HCT116 (cell line): ENCODE data around the gene TYW5. TPM values are rescaled to one million over a fixed set of nuclear protein-coding genes. Genes with fewer than 3 reads are reported as not detected.

Source experiments
- ATAC-seq: fragments of 200-7000 bp; cut with Tn5 transposase; 2 replicates; pipeline ENCODE4 v1.9.1; 2020; ENCODE audit warnings: mild to moderate bottlenecking, moderate library complexity
- BruUV-seq: library from RNA; stranded (reverse); fragments of 400-500 nt; replicated peaks from 2 replicates; lab custom pipeline; 2021; lab: Mats Ljungman, UMichigan
- CTCF ChIA-PET: fragments of 300-600 bp; sonication (Branson Sonifier 250); formaldehyde crosslinking; loops from one replicate; lab custom pipeline; 2021; ENCODE audit warnings: antibody characterized with exemption; lab: Charles Lee
- POLR2A ChIA-PET: fragments of 300-600, 350-600 bp; sonication (Branson Sonifier 250); formaldehyde crosslinking; loops from one replicate; lab custom pipeline; 2021; ENCODE audit warnings: antibody characterized with exemption; lab: Charles Lee
- RAD21 ChIA-PET, 2 experiments: fragments of 300-600 bp; sonication (Branson Sonifier 250); formaldehyde crosslinking; loops; one replicate each; lab custom pipeline; 2023; ENCODE audit warnings: low total read pairs in 2 of 2; ENCODE audit not compliant: uncharacterized antibody in 2 of 2, unreplicated experiment in 2 of 2, low non-redundant PET in 1 of 2; lab: Charles Lee
- DNase-seq: peaks from one replicate; pipeline ENCODE4 v3.0.0-alpha.2; 2010; ENCODE audit warnings: low read depth, low spot score
- H2AFZ ChIP-seq: fragments of 200-600 bp; shearing (Covaris generic), sonication (generic); 2 replicates; pipeline ENCODE4 v1.6.1; 2017; ENCODE audit warnings: low read depth, mixed run types, mixed read lengths, antibody characterized with exemption, low read length; ENCODE audit not compliant: poor library complexity, severe bottlenecking
- H3K27ac ChIP-seq: 2 replicates; pipeline ENCODE4 v1.5.1; 2012; ENCODE audit warnings: low read depth, low read length
- H3K27me3 ChIP-seq: fragments of 200-600 bp; sonication (generic); 2 replicates; pipeline ENCODE4 v1.6.1; 2016; ENCODE audit warnings: mixed run types, low read length, mixed read lengths; ENCODE audit not compliant: insufficient read depth
- H3K36me3 ChIP-seq, 2 experiments: fragments of 200-500 bp in 1 of 2; fragments of 200-600 bp in 1 of 2; sonication (Bioruptor generic) in 1 of 2; sonication (generic) in 1 of 2; 2 replicates each; pipeline versions ENCODE4 v1.5.1 to v1.6.1; 2014 to 2016; ENCODE audit warnings: low read length in 2 of 2, inconsistent platforms in 1 of 2, mixed read lengths in 1 of 2, mixed run types in 1 of 2; ENCODE audit not compliant: insufficient read depth in 2 of 2, control insufficient read depth in 1 of 2
- H3K4me1 ChIP-seq, 2 experiments: fragments of 200-600 bp in 1 of 2; sonication (generic) in 1 of 2; 2 replicates each; pipeline versions ENCODE4 v1.5.1 to v1.6.1; 2012 to 2017; ENCODE audit warnings: low read length in 2 of 2, inconsistent platforms in 1 of 2, mild to moderate bottlenecking in 1 of 2, mixed read lengths in 1 of 2, mixed run types in 1 of 2, moderate library complexity in 1 of 2; ENCODE audit not compliant: insufficient read depth in 2 of 2, control insufficient read depth in 1 of 2
- H3K4me2 ChIP-seq: fragments of 200-600 bp; sonication (generic); 2 replicates; pipeline ENCODE4 v1.6.1; 2017; ENCODE audit warnings: mixed run types, low read length, mixed read lengths
- H3K4me3 ChIP-seq, 2 experiments: fragments of 200-600 bp in 1 of 2; sonication (generic) in 1 of 2; replicated peaks in 1 of 2; 2 replicates each; pipeline ENCODE4 v1.5.1; 2011 to 2016; ENCODE audit warnings: low read length in 2 of 2, control low read depth in 1 of 2, low read depth in 1 of 2, mild to moderate bottlenecking in 1 of 2, mixed read lengths in 1 of 2, mixed run types in 1 of 2
- H3K79me2 ChIP-seq: fragments of 200-600 bp; sonication (generic); 2 replicates; pipeline ENCODE4 v1.6.1; 2017; ENCODE audit warnings: mild to moderate bottlenecking, mixed run types, low read length, moderate library complexity, mixed read lengths; ENCODE audit not compliant: insufficient read depth
- H3K9ac ChIP-seq: fragments of 200-600 bp; sonication (generic); 2 replicates; pipeline ENCODE4 v1.6.1; 2016; ENCODE audit warnings: low read length, mixed read lengths
- H3K9me2 ChIP-seq: fragments of 200-600 bp; sonication (generic), shearing (Covaris generic); 2 replicates; pipeline ENCODE4 v1.6.1; 2017; ENCODE audit warnings: mixed run types, mild to moderate bottlenecking, moderate library complexity; ENCODE audit not compliant: insufficient read depth
- H3K9me3 ChIP-seq, 2 experiments: fragments of 200-500 bp in 1 of 2; fragments of 200-600 bp in 1 of 2; sonication (Bioruptor generic) in 1 of 2; sonication (generic) in 1 of 2; 2 replicates each; pipeline ENCODE4 v1.6.1; 2014 to 2017; ENCODE audit warnings: low read length in 2 of 2, mixed read lengths in 2 of 2, inconsistent platforms in 1 of 2, low read depth in 1 of 2, mild to moderate bottlenecking in 1 of 2, mixed run types in 1 of 2, moderate library complexity in 1 of 2; ENCODE audit not compliant: control insufficient read depth in 1 of 2, insufficient read depth in 1 of 2
- H4K20me1 ChIP-seq: fragments of 200-600 bp; sonication (generic), shearing (Covaris generic); 2 replicates; pipeline ENCODE4 v1.6.1; 2017; ENCODE audit warnings: mixed run types, mild to moderate bottlenecking, moderate library complexity; ENCODE audit not compliant: insufficient read depth
- CBX3 ChIP-seq: IDR thresholded peaks from 2 replicates; pipeline ENCODE4 v1.6.1; 2012; ENCODE audit warnings: low read depth
- CEBPB ChIP-seq: IDR thresholded peaks from 2 replicates; pipeline ENCODE4 v1.6.1; 2012; ENCODE audit warnings: low read depth
- EGR1 ChIP-seq: IDR thresholded peaks from 2 replicates; pipeline ENCODE4 v1.6.1; 2012; ENCODE audit warnings: low read depth
- JUND ChIP-seq: IDR thresholded peaks from 2 replicates; pipeline ENCODE4 v1.6.1; 2012
- POLR2A ChIP-seq: IDR thresholded peaks from 2 replicates; pipeline ENCODE4 v1.7.0; 2011; ENCODE audit warnings: borderline replicate concordance; ENCODE audit not compliant: insufficient read depth, insufficient read length; ENCODE audit errors: extremely low read depth
- RAD21 ChIP-seq: IDR thresholded peaks from 2 replicates; pipeline ENCODE4 v1.6.1; 2012; ENCODE audit warnings: low read depth, mild to moderate bottlenecking
- SIN3A ChIP-seq: IDR thresholded peaks from 2 replicates; pipeline ENCODE4 v1.6.1; 2012; ENCODE audit warnings: low read depth
- SP1 ChIP-seq: IDR thresholded peaks from 2 replicates; pipeline ENCODE4 v1.6.1; 2012; ENCODE audit warnings: low read depth
- SRF ChIP-seq: IDR thresholded peaks from 2 replicates; pipeline ENCODE4 v1.6.1; 2012; ENCODE audit warnings: low read depth
- YY1 ChIP-seq: IDR thresholded peaks from 2 replicates; pipeline ENCODE4 v1.6.1; 2011; ENCODE audit warnings: low read length, low read depth, moderate library complexity, mild to moderate bottlenecking; ENCODE audit not compliant: insufficient replicate concordance; ENCODE audit errors: extremely low read depth
- ZFX ChIP-seq: fragments of 450-650 bp; IDR thresholded peaks from 2 replicates; pipeline ENCODE4 v1.6.1; 2017
- ZNF274 ChIP-seq: fragments of 200-500 bp; sonication (Bioruptor generic); IDR thresholded peaks from 2 replicates; pipeline ENCODE4 v1.6.1; 2014; ENCODE audit warnings: mild to moderate bottlenecking, low read depth, low read length, inconsistent platforms
- intact Hi-C: fragments of 100-400 bp; cut with micrococcal nuclease; formaldehyde crosslinking; loops from 2 replicates; pipeline ENCODE4 v1.10.0; 2022
- total RNA-seq: library from RNA; stranded (reverse); gene quantifications from one replicate; pipeline ENCODE4 v1.2.1, GENCODE V29; 2021; ENCODE audit not compliant: unreplicated experiment
- TF ChIP-seq, protein P1 (sequence below): IDR thresholded peaks from 2 replicates; pipeline ENCODE4 v1.6.1; 2012
- TF ChIP-seq, protein P2 (sequence below): IDR thresholded peaks from 2 replicates; pipeline ENCODE4 v1.6.1; 2011; ENCODE audit warnings: mild to moderate bottlenecking, low read length, moderate library complexity; ENCODE audit not compliant: insufficient replicate concordance; ENCODE audit errors: extremely low read depth
- TF ChIP-seq, protein P3 (sequence below): IDR thresholded peaks from 2 replicates; pipeline ENCODE4 v1.6.1; 2012
- TF ChIP-seq, protein P4 (sequence below), 3 experiments: fragments of 200-600 bp in 1 of 3; sonication (generic) in 1 of 3; IDR thresholded peaks in 2 of 3; conservative IDR thresholded peaks in 1 of 3; 2 replicates each; pipeline ENCODE4 v1.5.1; 2012 to 2017; ENCODE audit warnings: low read depth in 2 of 3, low read length in 2 of 3, antibody characterized with exemption in 1 of 3, borderline replicate concordance in 1 of 3, control low read depth in 1 of 3, mild to moderate bottlenecking in 1 of 3, mixed read lengths in 1 of 3, mixed run types in 1 of 3, moderate library complexity in 1 of 3; ENCODE audit not compliant: insufficient read depth in 1 of 3

Gene TYW5
- total RNA-seq, 1 experiment from 2014 or later: 7.7 TPM

DNA sequence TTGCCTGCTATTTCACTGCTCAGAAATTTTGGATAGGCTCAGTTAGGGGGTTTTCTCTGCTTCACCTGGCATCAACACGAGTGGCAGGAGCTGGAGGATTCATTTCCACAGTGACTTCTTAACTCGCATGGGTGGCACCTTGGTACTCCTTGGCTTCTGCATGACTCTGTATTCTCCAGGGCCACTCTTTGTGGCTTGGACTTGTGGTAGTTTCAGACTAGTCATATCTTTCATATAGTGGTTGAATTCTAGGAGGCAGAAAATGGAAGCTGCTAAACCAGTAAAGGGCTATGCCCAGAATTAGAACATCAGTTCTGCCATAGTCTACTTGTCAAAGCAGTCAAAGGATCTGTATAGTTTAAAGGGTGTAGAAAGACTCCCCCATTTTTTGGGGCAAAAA lies 6.9 kb upstream of the TYW5 start:
- no peak overlapping the region for H3K9ac ChIP-seq
- no peaks in the 10 kb centered on the region for H3K27me3 ChIP-seq
- intact Hi-C loops: no loop called here
- BruUV-seq: no TSS peak
- H3K36me3 ChIP-seq: peaks cover 29 to 39% of the 10 kb centered on the region in 2 experiments; a peak in 3 of 4 replicates
- no peak overlapping the region for H3K4me2 ChIP-seq
- TF ChIP-seq CBX3 (no peak), POLR2A (no peak), SIN3A (no peak), SP1 (no peak), ZNF274 (no peak), ZFX (no peak), YY1 (no peak), RAD21 (no peak), CEBPB (no peak), JUND (no peak), EGR1 (no peak), SRF (no peak)
- TF ChIP-seq, protein P1, sequence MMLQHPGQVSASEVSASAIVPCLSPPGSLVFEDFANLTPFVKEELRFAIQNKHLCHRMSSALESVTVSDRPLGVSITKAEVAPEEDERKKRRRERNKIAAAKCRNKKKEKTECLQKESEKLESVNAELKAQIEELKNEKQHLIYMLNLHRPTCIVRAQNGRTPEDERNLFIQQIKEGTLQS: no peak
- TF ChIP-seq, protein P2, sequence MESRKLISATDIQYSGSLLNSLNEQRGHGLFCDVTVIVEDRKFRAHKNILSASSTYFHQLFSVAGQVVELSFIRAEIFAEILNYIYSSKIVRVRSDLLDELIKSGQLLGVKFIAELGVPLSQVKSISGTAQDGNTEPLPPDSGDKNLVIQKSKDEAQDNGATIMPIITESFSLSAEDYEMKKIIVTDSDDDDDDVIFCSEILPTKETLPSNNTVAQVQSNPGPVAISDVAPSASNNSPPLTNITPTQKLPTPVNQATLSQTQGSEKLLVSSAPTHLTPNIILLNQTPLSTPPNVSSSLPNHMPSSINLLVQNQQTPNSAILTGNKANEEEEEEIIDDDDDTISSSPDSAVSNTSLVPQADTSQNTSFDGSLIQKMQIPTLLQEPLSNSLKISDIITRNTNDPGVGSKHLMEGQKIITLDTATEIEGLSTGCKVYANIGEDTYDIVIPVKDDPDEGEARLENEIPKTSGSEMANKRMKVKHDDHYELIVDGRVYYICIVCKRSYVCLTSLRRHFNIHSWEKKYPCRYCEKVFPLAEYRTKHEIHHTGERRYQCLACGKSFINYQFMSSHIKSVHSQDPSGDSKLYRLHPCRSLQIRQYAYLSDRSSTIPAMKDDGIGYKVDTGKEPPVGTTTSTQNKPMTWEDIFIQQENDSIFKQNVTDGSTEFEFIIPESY: no peak
- TF ChIP-seq, protein P3, sequence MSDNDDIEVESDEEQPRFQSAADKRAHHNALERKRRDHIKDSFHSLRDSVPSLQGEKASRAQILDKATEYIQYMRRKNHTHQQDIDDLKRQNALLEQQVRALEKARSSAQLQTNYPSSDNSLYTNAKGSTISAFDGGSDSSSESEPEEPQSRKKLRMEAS: no peak
- TF ChIP-seq, protein P4, sequence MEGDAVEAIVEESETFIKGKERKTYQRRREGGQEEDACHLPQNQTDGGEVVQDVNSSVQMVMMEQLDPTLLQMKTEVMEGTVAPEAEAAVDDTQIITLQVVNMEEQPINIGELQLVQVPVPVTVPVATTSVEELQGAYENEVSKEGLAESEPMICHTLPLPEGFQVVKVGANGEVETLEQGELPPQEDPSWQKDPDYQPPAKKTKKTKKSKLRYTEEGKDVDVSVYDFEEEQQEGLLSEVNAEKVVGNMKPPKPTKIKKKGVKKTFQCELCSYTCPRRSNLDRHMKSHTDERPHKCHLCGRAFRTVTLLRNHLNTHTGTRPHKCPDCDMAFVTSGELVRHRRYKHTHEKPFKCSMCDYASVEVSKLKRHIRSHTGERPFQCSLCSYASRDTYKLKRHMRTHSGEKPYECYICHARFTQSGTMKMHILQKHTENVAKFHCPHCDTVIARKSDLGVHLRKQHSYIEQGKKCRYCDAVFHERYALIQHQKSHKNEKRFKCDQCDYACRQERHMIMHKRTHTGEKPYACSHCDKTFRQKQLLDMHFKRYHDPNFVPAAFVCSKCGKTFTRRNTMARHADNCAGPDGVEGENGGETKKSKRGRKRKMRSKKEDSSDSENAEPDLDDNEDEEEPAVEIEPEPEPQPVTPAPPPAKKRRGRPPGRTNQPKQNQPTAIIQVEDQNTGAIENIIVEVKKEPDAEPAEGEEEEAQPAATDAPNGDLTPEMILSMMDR (IDR thresholded peaks at IDR 0.05 in 2 of 3, conservative IDR thresholded peaks at IDR 0.05 in 1 of 3; ENCODE audit: borderline replicate concordance in 1 of 3, insufficient read depth in 1 of 3, low read depth in 2 of 3, low read length in 2 of 3): no peak
- no peak overlapping the region for H2AFZ ChIP-seq
- RAD21 ChIA-PET: no interaction called here
- no peaks in the 10 kb centered on the region for H4K20me1 ChIP-seq
- no peaks in the 10 kb centered on the region for H3K9me3 ChIP-seq
- peaks cover 28% of the 10 kb centered on the region for H3K79me2 ChIP-seq
- H3K9me2 ChIP-seq: no peaks in the 10 kb centered on the region
- POLR2A ChIA-PET: no interaction called here
- CTCF ChIA-PET: no interaction called here
- no peak overlapping the region for H3K4me3 ChIP-seq
- H3K27ac ChIP-seq: no peak overlapping the region
- no peak for ATAC-seq
- H3K4me1 ChIP-seq: no peaks in the 10 kb centered on the region
- DNase-seq: no peak
